ENCODE results near the gene SCGB3A2. TPM values are rescaled to one million over a fixed set of nuclear protein-coding genes. Genes with fewer than 3 reads are reported as not detected.
"Not testable (repeated sequence)": the region's sequence is repeated elsewhere in the genome, so short reads cannot be mapped to it uniquely, and the experiment has no call there.

The SCGB3A2 gene
- total RNA-seq, 1 donor from 2014 or later, result not detected

DNA sequence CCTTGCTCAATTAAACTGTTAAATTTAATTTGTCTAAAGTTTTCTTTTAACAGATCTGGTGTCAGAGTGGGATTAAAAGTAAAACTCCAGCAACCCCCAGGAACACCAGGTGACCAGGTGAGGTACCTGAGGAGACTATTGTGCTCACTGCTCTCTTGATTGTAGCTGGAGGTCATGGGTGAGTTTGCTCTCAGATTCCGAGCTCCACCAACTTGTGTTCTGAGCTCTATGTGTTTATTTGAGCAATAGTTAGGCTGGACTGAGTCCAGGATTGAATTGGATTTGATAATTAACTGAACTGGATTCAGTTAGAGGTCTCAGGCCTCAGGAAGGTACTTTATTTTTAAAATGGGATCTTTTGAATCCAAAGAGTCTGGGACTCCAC is 17.9 kb upstream of the SCGB3A2 start:
- intact Hi-C loops (cut with micrococcal nuclease), result no loop called here

DNA sequence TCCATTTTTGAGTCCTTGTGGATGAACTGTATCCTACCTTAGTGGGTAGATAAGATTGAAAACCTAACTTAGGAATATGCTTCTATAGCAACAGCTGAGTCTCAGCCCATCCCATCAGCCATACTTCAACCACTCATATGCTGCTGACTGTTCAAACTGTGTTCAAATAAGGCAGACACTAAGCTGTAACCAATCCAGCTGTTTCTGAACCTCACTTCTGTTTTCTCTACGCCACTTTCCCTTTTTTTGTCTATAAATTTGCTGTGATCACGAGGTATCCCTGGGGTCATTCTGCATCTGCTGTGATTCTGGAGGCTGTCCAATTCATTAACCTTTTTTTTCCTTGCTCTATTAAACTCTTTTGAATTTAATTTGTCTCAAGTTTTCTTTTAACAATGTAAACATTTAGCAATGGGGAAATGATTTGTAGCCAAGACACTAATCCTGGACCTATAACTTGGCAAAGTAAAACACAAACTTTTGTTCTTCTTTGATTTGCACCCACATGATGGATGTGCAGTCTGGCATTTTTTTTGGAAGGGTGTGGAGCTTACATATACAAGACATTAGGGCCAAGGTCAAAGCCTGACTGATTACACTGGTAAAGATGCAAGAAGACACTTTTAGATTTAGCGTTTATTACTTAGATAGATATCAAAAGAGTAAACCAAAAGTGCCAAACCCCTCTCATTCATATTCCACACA is 14.9 kb upstream of the SCGB3A2 start:
- intact Hi-C loops (cut with micrococcal nuclease), result no loop called here

DNA sequence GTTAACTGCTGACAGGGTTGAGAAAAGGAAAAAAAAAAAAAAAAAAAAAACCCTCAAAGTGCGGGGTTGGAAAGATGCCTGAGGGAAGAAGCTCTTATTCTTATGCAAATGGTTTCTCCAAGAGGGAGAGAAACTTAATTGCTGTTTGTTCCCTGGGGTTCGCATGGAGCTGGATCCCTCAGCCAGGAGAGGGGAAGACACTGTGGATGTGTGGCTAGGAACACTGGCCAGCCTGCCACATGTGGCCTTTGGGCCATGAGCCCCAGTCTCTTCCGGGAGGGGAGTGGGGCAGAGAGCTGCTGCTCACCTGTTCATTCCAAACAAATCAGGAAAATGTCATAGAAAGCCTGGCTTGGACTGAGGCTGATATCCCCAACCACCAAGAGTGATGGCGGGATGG is 9.4 kb upstream of the SCGB3A2 start:
- intact Hi-C loops (cut with micrococcal nuclease), result no loop called here

DNA sequence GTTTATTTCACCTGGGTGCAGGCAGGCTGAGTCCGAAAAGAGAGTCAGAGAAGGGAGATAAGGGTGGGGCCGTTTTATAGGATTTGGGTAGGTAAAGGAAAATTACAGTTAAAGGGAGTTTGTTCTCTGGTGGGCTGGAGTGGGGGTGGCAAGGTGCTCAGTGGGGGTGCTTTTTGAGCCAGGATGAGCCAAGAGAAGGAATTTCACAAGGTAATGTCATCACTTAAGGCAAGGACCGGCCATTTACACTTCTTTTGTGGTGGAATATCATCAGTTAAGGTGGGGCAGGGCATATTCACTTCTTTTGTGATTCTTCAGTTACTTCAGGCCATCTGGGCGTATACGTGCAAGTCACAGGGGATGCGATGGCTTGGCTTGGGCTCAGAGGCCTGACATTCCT is 8.6 kb upstream of the SCGB3A2 start:
- intact Hi-C loops (cut with micrococcal nuclease), result not testable (repeated sequence)

DNA sequence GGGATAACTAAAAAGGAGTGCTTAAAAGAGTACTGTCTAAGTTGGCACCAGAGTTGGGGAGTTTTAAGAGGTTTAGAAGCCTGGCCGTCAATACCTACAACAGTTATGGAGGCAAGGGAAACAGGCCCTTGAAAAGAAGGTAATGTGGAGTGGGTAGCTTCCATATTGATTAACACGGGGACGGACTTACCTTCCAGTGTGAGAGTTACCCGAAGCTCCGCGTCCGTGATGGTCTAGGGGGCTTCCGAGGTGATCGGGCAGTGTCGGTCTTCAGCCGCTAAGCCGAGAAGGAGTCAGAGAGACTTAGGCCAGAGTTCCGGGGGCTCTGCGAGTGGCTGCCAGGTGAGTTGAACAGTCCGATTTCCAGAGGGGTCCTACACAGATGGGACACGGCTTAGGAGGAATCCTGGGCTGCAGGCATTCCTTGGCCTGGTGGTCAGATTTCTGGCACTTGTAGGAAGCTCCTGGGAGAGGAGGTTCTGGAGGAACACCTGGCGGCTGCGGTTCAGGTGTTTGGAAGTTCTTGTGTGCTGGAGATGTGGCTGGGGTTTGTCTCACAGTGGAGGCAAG is 6.4 kb upstream of the SCGB3A2 start:
- intact Hi-C loops (cut with micrococcal nuclease), result not testable (repeated sequence)

DNA sequence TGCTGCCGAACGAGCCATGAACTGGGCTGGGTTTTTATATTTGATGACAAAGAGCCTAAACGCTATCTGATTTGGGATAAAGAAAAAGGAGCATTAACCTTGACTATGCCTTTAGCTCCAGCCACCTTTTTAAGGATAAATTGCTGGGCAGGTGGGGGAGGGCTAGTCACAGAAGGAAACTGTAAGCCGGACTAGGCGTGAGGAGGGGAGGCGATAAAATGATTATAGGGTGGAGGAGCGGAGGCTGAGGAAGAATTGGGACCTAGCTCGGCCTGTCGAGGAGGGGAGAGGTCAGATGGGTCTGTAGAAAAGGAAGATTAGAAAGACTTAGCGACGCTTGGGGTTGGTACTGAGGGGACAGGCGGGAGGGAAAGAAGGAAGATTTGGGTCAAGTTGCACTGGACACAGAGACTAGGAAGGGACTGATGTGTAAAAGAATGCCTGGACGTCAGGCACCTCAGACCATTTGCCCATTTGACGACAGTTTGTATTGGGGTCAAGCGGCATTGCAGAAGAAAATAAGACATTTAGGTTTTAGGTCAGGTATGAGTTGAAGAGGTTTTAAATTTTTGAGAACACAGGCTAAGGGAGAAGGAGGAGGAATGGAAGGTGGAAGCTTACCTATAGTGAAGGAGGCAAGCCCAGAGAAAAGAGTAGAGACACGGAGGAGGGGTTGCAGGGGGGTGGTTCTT is 5.6 kb upstream of the SCGB3A2 start:
- intact Hi-C loops (cut with micrococcal nuclease), result not testable (repeated sequence)

DNA sequence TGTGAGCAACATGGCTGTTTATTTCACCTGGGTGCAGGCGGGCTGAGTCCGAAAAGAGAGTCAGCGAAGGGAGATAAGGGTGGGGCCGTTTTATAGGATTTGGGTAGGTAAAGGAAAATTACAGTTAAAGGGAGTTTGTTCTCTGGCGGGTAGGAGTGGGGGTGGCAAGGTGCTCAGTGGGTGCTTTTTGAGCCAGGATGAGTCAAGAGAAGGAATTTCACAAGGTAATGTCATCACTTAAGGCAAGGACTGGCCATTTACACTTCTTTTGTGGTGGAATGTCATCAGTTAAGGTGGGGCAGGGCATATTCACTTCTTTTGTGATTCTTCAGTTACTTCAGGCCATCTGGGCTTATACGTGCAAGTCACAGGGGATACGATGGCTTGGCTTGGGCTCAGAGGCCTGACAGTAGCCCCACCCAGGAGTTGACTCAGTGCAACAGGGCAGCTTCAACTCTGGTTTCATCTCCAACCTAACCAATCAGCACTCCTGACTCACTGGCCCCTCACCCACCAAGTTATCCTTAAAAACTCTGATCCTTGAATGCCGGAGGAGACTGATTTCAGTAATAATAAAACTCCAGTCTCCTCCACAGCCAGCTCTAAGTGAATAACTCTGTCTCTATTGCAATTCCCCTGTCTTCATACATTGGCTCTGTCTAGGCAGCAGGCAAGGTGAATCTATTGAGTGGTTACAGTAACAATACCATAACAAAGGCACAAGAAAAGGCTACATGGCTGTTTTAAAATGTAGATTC is 4.2 kb upstream of the SCGB3A2 start:
- intact Hi-C loops (cut with micrococcal nuclease), result not testable (repeated sequence)

DNA sequence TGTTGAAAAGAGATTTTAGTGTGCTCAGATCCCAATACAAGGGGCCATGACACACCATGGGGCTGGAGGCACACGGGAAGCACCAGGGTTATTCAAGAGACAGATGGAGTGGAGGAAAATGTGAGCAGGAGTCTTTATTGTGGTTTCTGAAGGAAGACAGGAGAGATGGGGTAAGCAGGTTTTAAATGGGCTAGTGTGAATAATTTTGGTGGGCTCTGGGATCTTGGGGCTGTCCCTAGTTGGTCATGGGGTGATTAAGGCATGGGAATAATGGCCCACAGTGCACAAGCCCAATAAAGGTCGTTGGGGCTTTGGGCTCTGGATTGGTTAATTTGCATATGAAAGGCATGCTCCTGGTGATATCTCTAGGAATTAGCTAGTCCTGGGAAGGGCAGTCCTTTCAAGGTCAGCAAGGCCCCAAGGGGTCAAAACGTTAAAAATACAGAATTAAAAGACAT is 3.6 kb upstream of the SCGB3A2 start:
- intact Hi-C loops (cut with micrococcal nuclease), result no loop called here

DNA sequence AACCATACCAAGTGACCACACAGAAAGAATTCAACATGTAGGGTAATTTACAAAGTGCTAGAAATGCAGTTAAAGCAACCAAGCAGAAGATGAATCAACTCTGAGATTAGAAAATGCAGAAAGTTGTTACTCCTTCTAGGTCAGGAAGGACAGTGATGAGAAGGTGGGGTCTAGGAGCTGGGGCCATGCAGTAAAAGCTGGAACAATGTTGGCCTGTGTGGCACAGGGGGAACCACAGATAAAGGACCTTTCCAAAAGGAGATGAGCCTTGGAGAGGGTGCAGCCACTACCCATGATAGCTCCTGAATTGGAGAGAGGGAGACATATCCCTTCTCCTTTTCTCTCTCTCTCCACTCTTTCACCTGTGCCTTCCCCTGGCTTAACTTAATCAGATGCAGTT is 2.4 kb upstream of the SCGB3A2 start:
- intact Hi-C loops (cut with micrococcal nuclease), result no loop called here

DNA sequence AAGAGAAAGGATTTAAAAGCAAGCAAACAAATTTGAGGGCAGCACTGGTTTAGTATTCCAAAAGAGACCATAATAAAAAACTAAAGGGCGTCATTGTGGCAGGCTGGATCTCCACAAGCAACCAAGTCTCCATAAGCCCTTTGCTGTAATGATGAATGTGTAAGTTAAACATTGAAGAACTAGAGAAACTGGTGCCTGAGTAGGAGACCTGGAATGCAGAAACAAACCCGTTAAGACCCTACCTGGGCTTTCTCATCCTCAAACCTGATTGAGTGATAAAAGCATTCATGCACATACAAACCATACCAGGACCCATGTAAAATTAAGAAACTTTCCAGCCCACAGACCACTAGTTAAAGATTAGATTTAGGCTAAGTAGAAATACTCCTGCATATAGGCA is 1.9 kb upstream of the SCGB3A2 start:
- intact Hi-C loops (cut with micrococcal nuclease), result no loop called here

DNA sequence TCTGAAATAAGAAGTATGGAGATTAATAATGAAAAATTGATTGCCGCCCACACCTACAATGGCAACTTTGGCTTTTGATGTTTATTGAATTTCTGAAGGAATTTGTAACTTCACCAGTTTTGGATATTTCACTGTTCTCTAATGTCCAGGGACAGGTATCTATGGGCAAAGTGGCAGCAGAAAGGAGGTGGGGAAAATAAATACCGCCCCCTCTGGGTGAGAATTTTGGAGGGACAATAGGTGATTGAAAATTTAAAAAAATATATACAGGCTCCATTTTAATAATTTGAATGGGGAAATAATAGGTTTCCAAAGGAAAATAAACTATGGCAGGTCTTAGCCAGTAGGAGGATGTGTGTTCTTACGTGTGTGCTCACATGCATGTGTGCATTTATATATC is 1.3 kb downstream of the SCGB3A2 start:
- intact Hi-C loops (cut with micrococcal nuclease), result no loop called here

DNA sequence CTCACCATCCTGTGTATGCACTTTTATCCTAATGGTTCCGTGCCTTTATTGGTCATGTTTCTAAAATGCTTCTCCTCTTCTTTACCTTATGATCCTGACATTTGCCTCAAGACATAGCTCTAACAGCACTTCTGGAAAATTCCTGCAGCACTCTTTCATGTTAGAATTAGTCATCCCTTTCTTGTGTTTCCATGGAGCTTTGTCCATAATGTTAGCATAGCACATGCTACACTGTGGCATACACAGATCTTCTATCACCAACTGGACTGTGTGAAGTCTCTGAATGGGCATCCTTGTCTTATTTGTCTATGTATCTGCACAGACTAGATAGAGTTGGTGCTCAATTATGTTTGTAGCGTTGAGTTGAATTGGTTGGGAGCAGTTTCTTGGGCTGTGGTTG is 2.0 kb downstream of the SCGB3A2 start:
- intact Hi-C loops (cut with micrococcal nuclease), result no loop called here

DNA sequence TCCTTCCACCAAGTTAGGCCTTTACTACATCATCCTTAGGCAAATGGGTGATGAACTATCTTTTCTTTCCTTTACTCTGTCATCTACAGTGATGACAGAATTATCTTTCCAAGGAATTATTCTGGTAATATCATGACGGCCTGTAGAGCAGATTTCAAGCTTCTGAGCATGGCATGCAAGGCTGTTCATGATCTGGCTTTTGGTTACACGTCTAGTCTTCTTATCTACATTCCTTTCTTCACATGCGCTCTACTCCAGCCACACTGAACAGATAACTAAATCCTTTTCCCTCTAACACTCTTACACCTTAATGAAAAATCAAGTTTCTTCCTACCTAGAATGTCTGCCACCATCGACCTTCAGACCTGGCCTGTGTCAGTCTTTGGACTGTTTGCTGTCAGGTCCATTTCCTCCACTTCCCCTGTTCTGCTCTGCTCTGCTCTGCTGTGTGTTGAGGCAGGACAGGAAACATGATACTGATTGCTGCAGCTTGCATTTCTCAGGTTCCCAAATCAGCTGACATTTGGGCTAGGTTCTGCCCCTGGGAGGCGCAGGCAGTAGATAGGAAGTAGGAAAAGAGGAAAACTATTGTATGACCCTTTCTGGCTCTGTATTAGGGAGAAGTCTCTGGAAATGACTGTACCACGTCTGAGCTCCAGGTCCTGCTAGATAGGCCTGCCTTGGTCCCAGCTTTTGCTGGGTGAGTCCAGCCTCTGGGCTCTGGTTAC is 4.2 kb downstream of the SCGB3A2 start:
- intact Hi-C loops (cut with micrococcal nuclease), result no loop called here

DNA sequence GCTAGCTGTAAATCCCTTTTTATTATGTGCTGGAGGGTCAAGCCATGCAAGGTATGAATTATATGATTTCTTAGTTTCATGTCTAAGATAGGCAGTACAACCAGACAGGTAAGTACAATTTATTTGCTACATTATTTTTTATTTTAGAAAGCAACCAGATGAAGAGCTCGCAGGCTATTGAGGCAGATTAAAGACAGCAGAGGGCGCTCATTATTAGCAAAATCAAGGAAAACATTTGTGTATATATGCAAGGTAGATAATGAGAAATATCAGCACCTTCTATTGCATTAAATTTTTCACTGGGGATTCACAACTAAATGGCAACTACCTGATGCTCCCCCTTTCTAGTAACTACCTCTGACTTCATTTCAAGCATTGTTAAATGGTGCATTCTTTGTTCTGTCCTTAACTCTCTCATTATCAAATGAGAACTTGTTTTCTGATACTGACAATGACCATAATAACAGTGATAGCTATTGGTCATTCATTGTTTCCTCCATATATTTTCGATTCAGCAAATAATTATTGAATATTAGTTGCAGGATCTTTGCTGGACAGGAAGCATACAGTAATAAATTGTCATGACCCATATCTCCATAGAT is 8.6 kb downstream of the SCGB3A2 start:
- intact Hi-C loops (cut with micrococcal nuclease), result no loop called here

DNA sequence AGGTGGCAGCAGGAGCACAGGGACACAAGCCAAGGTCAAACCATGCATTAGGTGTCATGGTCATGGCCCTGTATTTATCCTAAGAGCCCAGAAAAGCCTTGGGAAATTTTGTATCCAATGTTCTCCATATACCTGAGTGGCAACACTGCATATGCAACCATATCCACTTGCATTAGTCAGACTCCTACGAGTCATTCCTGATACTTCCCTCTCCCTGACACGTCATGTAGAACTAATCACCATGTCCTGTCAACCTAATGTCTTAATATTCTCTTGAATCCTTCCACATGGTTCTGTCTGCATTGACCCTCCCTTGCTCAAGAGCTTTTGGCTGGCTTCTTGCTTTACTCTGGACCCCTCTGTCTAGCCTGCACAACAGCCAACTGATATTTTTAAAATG is 9.4 kb downstream of the SCGB3A2 start:
- intact Hi-C loops (cut with micrococcal nuclease), result no loop called here

DNA sequence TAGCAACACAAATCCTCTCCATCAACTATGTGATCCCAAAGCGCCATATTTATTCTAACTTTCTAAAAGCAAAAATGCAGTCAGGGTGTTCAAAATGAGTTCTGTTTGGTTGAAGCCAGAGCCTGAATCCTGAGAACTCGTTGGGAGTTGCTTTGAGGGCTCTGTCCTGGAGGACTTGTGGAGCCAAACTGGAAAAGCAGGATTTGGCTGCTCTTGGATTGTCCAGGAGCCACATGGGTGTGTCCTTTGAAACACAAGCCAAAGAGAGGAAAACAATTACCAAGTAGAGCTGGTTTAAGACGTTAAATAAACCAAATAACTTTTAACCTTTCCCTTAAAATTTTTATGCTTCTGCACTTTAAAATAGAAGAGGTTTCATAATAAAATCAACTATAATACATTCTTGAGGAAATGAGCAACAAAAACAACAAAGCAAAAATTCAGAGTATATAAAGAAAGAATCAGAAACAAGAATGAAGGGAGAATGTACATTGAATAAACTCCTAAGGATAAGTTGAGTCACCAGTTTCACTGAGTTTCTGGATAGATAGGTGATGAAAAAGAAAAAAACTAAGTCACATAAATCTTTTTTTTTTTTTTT is 14.3 kb downstream of the SCGB3A2 start:
- intact Hi-C loops (cut with micrococcal nuclease), result no loop called here

DNA sequence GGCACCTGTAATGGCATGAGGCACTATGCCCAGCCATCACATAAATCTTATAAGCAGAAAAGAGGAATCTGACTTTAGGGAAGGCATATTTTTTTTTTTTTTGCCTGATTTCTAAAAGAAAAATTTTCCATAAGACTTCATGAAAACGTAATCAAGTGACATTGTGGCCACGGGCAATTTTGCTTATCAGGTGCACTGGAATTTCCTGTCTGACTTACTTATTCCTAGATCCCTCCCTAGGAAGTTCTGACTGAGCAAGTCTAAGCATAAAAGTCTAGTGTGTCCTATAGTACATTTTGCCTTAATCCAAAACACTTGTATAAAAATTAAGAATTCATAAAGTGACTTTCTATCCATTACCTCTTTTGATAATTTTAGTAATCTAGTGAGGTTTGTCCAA is 15.3 kb downstream of the SCGB3A2 start:
- intact Hi-C loops (cut with micrococcal nuclease), result no loop called here

DNA sequence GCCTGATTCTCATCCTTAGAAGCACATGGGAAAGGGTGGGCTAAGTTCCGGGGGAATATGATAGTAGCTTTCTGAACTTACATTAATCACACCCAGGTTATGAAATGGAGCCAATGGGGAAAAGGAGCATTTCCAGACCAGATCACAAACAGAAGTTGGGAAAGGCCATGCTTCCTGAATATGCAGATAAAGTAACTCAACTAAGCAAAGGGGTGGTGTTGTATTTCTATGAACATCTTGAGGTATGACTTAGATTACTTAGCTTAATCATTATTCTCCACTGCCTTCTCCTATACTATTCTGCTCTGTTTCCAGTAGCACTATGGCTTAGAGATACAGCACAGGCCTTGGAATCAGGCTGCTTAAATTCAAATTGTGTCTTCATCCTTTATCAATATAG is 17.4 kb downstream of the SCGB3A2 start:
- intact Hi-C loops (cut with micrococcal nuclease), result no loop called here

DNA sequence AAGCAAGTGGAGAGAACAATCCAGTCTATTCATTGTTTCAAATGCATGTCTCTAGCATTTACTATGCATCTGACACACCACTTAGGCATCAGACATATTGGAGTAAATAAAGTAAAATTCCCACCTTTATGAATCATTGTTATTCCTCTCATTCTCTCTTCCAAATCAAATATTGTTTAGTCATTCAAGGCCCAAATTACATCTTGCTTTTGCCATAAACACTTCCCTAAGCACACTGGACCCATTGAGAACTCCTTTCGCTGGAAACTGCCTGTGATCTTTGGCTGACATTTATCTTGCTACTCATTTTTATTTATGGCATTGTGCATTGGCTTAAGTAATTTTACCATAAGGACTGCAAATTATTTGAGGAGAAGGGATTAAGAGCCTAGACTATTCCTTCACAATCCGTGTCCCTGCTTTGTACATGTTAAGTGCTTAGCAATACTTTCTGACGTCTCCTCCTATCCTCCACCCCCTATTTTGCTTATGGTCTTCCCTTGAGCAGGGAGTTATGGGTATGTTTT is 20.4 kb downstream of the SCGB3A2 start:
- intact Hi-C loops (cut with micrococcal nuclease), result no loop called here

DNA sequence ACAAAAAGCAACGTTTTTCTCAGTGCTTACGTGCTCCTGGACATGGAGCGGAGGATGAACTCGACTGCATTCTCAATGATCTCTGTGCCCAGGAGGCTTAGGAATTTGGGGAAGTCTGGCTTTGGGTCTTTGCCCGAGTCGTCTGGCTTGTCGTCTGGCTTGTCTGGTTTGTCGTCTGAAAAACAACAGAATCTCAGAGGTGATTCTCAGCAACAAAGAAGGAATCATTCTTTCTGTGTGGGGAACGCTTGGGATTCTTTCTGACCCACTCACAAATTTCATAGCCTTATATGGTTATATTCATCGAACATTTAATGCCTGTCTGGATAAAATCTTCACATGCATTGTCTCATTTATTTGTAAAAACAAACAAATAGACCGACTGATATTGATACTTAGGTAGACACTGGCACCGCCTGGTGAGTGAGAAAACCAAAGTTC is 23.1 kb downstream of the SCGB3A2 start:
- intact Hi-C loops (cut with micrococcal nuclease), result no loop called here

All from T-helper 2 cell treated with Interferon-gamma antibody and Interleukin-4, amounts not matched to agents 100 ng/mL and 5 ng/mL, for 36 hours (primary cell).